RWPE2 (cell line): ENCODE results near the gene MZT2B.
"Not testable (repeated sequence)": the region's sequence is repeated elsewhere in the genome, so short reads cannot be mapped to it uniquely, and the experiment has no call there.

Source experiments
- ATAC-seq: fragments of 200-7000 bp; cut with Tn5 transposase; 3 replicates; pipeline ENCODE4 v1.9.1; 2021; ENCODE audit warnings: low read depth
- DNase-seq: peaks from one replicate; pipeline ENCODE4 v3.0.0-alpha.2; 2020; ENCODE audit warnings: low spot score
- H3K27ac ChIP-seq: fragments of 450-650 bp; 2 replicates; pipeline ENCODE4 v1.5.1; 2017; ENCODE audit warnings: mild to moderate bottlenecking; ENCODE audit not compliant: poor library complexity, severe bottlenecking
- H3K27me3 ChIP-seq: fragments of 250-450 bp; sonication (Bioruptor Pico); 2 replicates; pipeline ENCODE4 v1.5.1; 2021; ENCODE audit warnings: mild to moderate bottlenecking, moderate library complexity; ENCODE audit not compliant: insufficient read depth, poor library complexity, severe bottlenecking
- H3K36me3 ChIP-seq: fragments of 250-450 bp; sonication (Bioruptor Pico); 2 replicates; pipeline ENCODE4 v1.5.1; 2020; ENCODE audit warnings: low read depth, mild to moderate bottlenecking, moderate library complexity
- H3K4me1 ChIP-seq: fragments of 250-450 bp; sonication (Bioruptor Pico); 2 replicates; pipeline ENCODE4 v1.5.1; 2021; ENCODE audit warnings: mild to moderate bottlenecking, moderate library complexity; ENCODE audit not compliant: insufficient read depth, poor library complexity, severe bottlenecking
- H3K4me3 ChIP-seq: fragments of 250-450 bp; sonication (Bioruptor Pico); 2 replicates; pipeline ENCODE4 v1.5.1; 2021; ENCODE audit warnings: mild to moderate bottlenecking, moderate library complexity; ENCODE audit not compliant: severe bottlenecking
- H3K9me3 ChIP-seq: fragments of 250-450 bp; sonication (Bioruptor Pico); 2 replicates; pipeline ENCODE4 v1.5.1; 2021; ENCODE audit warnings: mild to moderate bottlenecking, moderate library complexity; ENCODE audit not compliant: severe bottlenecking
- TF ChIP-seq, protein P1 (sequence below): fragments of 450-650 bp; IDR thresholded peaks from one replicate; pipeline ENCODE4 v1.5.1; 2017; ENCODE audit warnings: mild to moderate bottlenecking, moderate library complexity; ENCODE audit not compliant: poor library complexity, severe bottlenecking

The MZT2B gene

DNA sequence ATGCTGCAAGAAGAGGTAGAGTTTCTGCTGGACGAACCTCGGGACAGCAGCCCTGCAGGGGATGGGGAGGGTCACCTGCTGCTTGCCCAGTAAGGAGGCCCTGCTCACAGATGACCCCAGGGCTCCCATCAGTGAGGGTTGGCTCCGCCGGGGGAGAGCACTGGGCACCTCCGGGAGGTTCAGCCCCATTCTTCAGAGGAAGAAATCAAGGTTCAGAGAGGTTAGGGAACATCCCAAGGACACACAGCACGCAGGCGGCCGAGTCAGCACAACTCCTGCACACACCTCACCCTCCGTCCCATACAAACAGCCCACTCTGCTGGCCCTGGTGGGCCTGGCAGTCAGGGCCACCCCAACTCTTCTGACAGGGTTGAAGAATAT lies 25.4 kb upstream of the MZT2B start:
- H3K27ac ChIP-seq, result no peak overlapping the region
- no peak for DNase-seq
- no peaks in the 10 kb centered on the region for H3K36me3 ChIP-seq
- no peaks in the 10 kb centered on the region for H3K27me3 ChIP-seq
- no peaks in the 10 kb centered on the region for H3K9me3 ChIP-seq
- no peak for ATAC-seq
- H3K4me3 ChIP-seq, result no peak overlapping the region
- TF ChIP-seq, protein P1, sequence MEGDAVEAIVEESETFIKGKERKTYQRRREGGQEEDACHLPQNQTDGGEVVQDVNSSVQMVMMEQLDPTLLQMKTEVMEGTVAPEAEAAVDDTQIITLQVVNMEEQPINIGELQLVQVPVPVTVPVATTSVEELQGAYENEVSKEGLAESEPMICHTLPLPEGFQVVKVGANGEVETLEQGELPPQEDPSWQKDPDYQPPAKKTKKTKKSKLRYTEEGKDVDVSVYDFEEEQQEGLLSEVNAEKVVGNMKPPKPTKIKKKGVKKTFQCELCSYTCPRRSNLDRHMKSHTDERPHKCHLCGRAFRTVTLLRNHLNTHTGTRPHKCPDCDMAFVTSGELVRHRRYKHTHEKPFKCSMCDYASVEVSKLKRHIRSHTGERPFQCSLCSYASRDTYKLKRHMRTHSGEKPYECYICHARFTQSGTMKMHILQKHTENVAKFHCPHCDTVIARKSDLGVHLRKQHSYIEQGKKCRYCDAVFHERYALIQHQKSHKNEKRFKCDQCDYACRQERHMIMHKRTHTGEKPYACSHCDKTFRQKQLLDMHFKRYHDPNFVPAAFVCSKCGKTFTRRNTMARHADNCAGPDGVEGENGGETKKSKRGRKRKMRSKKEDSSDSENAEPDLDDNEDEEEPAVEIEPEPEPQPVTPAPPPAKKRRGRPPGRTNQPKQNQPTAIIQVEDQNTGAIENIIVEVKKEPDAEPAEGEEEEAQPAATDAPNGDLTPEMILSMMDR, result no peak
- H3K4me1 ChIP-seq, result no peaks in the 10 kb centered on the region

DNA sequence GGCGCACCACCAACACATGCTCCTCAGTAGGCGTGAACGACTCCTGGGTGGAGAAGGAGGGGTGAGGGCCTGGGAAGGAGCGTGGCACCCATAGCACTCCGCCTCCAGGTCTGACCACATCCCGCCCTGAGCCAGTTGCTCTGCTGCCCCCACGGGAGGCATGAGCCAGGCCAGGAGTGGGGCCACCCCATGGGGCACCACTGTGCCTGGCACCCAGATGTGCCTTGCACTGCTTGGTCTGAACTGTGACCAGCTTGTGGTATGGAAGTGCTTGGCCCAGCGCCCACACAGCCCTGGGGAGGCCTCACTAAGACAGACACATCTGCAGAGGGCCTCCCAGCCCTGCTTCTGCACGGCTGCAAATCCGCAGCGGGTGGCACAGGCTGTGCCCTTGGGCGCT lies 24.7 kb upstream of the MZT2B start:
- H3K4me3 ChIP-seq, H3K27ac ChIP-seq, H3K36me3 ChIP-seq, ATAC-seq, H3K4me1 ChIP-seq, H3K9me3 ChIP-seq, DNase-seq, H3K27me3 ChIP-seq: not testable (repeated sequence)

DNA sequence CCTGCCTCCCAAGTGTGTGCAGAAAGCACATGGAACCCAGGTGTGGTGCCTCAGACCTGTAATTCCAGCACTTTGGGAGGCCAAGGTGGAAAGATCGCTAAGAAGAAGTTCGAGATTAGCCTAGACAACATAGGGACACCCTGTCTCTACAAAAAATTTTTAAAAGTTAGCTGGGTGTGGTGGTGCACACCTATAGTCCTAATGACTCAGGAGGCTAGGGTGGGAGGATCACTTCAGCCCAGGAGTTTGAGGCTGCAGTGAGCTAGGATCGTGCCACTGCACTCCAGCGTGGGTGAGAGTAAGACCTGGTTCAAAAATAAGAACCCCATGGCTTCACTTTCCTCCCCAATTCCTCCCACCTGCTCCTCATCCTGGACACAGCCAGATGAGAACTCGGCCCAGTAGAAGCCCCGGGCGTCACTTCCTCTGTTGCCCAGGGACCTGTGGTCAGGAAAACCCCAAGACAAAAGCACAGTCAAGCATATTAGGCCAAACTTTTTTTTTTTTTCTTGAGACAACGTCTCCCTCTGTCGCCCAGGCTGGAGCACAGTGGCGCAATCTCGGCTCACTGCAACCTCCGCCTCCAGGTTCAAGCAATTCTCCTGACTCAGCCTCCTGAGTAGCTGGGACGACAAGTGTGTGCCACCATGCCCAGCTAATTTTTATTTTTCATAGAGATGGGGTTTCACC lies 24.1 kb upstream of the MZT2B start:
- not testable (repeated sequence) for H3K9me3 ChIP-seq, H3K4me1 ChIP-seq, H3K27ac ChIP-seq, H3K4me3 ChIP-seq, H3K36me3 ChIP-seq, DNase-seq, ATAC-seq, H3K27me3 ChIP-seq

DNA sequence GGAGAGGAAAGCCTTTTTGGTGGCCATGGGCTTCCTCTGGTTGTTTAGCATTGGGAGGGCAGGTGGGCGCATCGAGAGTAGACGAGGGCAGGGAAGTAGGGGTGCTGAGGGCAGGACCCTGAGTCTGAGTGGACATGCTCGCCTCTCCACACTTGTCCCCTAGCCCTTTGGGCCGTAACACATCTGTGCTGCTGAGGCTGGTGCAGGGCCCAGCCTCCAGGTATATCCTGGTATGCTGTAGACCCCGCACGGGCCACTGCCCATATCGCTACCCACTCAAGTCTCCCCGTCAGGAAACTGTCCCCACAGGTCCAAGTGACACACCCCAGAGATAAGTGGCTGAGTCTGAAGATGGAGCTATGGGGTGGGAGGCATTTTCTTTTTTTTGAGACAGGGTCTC lies 23.4 kb upstream of the MZT2B start:
- ATAC-seq, result no peak
- H3K4me3 ChIP-seq, result no peak overlapping the region
- no peaks in the 10 kb centered on the region for H3K4me1 ChIP-seq
- H3K9me3 ChIP-seq, result no peaks in the 10 kb centered on the region
- H3K27me3 ChIP-seq, result no peaks in the 10 kb centered on the region
- no peak for DNase-seq
- no peak overlapping the region for H3K27ac ChIP-seq
- no peaks in the 10 kb centered on the region for H3K36me3 ChIP-seq
- TF ChIP-seq, protein P1, result no peak

DNA sequence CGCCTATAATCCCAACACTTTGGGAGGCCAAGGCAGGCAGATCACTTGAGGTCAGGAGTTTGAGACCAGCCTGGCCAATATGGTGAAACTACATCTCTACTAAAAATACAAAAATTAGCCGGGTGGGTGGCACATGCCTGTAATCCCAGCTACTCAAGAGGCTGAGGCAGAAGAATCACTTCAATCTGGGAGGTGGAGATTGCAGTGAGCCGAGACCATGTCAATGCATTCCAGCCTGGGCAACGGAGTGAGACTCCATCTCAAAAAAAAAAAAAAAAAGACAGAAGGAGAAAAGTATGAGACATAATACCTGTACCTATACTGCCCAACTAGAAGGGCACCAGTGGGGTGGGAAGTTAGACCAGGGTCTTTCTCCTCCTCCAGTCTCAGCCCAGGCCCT lies 22.7 kb upstream of the MZT2B start:
- DNase-seq, H3K27ac ChIP-seq, H3K9me3 ChIP-seq, H3K27me3 ChIP-seq, H3K4me1 ChIP-seq, H3K4me3 ChIP-seq, ATAC-seq, H3K36me3 ChIP-seq: not testable (repeated sequence)

DNA sequence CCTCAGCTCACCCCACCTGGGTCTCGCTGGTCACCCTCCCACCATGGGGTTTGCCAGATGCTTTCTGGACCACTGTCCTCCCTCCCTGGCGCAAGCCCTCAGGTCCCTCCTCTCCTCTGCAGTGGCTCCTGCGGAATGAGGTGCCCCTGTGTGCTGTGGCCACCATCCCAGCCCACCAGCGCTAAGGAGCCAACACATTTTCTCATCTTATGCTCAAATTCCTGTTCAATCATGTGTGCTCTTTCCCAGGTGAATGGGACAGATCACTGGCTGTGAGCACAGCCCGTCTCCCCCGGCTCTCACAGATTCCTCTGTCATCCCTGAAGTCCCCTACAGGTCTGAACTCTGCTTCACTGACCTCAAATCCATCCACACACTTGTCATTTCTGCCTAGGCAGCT lies 21.9 kb upstream of the MZT2B start:
- H3K9me3 ChIP-seq, result no peaks in the 10 kb centered on the region
- peaks cover 11% of the 10 kb centered on the region; the same call in 1 of the 2 replicates for H3K36me3 ChIP-seq
- no peak overlapping the region for H3K27ac ChIP-seq

DNA sequence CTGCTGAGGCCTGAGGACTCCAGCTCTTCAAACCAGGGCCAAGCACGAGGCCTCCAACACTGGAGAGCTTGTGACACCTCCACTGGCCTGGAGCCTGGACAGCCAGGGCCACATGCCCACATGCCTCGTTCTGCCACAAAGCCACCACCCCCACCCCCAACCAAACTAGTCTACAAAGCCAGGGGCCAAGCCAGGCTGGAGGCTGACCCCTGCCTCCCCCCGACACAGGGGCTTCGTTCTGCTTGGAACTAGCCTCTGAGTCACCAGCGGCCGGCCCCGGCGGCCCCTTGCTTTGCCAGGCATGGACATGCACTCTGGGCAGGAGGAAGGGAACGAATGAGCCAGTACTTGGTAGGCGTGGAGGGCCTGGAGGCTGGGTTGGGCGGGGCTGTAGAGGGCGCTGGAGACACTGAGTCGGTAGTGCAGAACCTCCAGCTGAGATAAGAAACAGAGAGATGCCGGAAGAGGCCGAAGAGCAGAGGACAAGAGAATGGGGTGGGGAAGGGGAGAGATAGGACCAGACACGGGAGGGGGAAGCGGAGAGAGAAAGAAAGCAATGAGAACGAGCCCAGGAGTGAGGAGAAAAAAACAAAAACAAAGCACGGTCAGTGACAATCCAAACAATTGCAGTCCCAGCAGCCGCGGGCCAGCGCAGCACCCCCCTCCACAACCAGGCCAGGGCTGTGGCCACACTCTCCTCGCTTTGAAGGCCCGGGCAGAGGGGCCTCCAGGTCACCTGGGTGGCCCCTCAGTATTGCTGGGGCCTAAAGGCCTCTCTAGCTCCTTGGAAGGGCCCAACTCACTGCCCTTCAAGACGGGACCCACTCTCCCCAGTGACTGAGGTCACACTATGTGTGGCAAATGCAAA lies 21.0 kb upstream of the MZT2B start:
- not testable (repeated sequence) for ATAC-seq, H3K27ac ChIP-seq, H3K9me3 ChIP-seq, H3K4me1 ChIP-seq, H3K4me3 ChIP-seq, DNase-seq, H3K27me3 ChIP-seq
- H3K36me3 ChIP-seq, result peaks cover 18% of the 10 kb centered on the region; the same call in 1 of the 2 replicates

More for the DNA sequence above, 21.9 kb upstream of the MZT2B start:
- H3K27me3 ChIP-seq, result no peaks in the 10 kb centered on the region
- TF ChIP-seq, protein P1, result no peak
- H3K4me3 ChIP-seq, result no peak overlapping the region
- no peak for DNase-seq
- no peaks in the 10 kb centered on the region for H3K4me1 ChIP-seq
- no peak for ATAC-seq

DNA sequence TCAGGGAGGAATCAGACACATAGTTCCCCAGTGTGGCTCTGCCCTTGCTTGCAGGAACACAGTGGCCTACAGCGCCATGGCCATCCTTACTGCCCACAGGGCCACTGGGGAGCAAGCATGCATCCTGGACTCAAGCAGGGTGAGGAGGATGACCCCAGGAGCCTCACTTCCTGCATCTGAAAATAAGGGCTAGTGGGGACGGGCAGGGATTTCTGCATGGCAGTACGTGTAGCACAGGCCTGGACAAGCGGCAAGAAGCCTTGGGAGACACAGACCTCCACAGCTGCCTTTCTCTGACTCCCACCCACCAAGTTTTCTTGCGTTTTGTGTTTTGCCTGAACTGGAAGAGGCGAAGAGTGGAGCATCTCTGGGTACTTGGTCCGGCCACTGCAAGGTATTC lies 19.6 kb upstream of the MZT2B start:
- not testable (repeated sequence) for H3K9me3 ChIP-seq, H3K27ac ChIP-seq, DNase-seq, ATAC-seq, H3K27me3 ChIP-seq, H3K4me1 ChIP-seq, H3K4me3 ChIP-seq
- H3K36me3 ChIP-seq, result peaks cover 28% of the 10 kb centered on the region; the same call in 1 of the 2 replicates
